GM19025 (cell line): ENCODE data around the gene MIX23.

ENCODE experiments used
- ATAC-seq: cut with Tn5 transposase; IDR thresholded peaks from one replicate; pipeline ENCODE4 v1.9.1; 2021; ENCODE audit warnings: mild to moderate bottlenecking, low read depth, moderate library complexity; ENCODE audit not compliant: unreplicated experiment

MIX23 gene

DNA sequence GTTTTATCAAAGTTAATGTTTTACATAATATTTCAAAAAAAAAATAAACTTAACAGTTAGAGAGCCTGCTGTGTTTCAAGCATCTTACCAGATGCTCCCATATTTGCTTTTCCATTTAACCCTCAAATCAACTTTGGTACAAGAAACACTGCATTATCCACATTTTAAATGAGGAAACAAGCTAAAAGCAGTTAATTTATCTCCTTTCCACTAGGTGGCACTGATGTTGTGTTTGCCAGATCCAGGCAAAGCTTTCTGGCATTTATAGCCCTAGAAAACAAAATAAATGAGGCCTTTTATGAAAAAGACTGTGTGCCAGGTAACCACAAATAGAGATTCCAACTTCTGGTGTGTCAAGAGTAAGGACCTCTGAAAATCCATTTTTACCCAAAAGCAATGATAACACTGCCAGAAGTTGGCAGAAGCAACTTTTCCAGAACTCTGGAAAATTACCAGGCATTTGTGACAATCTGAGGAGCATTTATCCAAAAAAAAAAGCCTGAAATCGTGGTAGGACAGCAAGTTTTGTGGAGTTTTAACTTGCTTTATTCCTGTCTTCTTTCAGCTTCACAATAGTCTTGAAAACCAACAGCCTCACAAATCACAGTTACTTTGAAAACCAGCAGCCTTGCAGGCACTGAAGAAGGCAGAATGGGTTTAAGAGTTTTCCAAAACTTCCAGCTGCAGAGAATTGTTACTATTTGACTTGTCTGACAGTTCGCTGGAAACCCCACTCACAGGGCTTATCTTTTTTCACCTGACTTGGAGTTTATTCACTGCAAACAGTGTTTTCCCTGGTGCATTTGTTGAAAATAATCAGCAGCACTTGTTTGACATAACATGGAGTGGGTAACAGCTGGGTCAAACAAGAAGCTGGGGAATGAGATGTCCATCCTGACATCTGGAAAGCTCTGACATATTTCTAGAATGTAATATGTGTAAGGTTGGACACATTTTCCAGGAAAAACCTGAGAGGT lies 10.1 kb upstream of the MIX23 start:
- ATAC-seq = no peak

GRCh38 chr3:122391681-122392446 lies 8.8 kb upstream of the MIX23 start:
- ATAC-seq = no peak

DNA sequence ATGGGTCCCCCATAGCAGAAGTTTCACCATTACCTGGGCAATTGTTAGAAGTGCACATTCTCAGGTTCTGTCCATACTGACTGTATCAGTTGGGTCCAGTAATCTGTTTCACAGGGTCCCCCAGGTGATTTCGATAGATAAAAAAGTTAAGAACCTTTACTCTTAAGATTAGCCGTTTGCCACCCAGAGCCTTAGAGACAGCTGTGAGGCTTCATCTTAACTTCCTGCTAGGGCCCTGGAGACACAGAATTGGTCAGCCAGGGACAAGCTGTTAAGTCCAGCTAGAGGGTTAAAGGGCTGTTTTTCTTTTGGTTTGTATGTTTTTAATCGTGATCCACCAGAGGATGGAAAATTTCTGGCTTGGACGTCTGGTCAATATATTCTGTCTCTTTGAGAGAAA lies 7.6 kb upstream of the MIX23 start:
- ATAC-seq = no peak

DNA sequence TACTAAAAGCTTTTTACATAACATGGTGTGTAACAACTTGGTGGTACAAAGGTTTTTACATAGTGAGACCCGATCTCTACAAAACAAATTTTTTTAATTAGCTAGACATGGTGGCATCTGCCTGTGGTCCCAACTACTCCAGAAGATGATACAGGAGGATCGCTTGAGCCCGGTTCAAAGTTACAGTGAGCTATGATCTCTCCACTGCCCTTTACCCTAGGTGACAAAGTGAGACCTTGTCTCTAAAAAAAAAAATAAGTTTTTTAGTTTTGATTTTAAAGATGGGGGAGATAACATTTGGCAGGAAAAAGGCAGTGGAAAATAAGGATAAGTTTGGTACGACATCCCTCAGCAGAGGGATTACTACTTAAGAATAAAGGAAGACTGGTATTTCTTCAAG lies 6.9 kb upstream of the MIX23 start:
- no peak for ATAC-seq

- ATAC-seq = no peak
Measured at GRCh38 chr3:122389197-122389596, 6.2 kb upstream of the MIX23 start.

GRCh38 chr3:122387709-122388108 lies 4.7 kb upstream of the MIX23 start:
- ATAC-seq = no peak

GRCh38 chr3:122383771-122384697 lies 1.0 kb upstream of the MIX23 start, which contains the start of gene FAM162A:
FAM162A (plus strand) TSS chr3:122384182; CDS start chr3:122384266, 84 bp downstream.
- peak; percentile 91 for ATAC-seq

GRCh38 chr3:122377975-122378374 lies 5.1 kb downstream of the MIX23 start:
- ATAC-seq = no peak

GRCh38 chr3:122374034-122374433 lies 9.0 kb downstream of the MIX23 start:
- no peak for ATAC-seq

DNA sequence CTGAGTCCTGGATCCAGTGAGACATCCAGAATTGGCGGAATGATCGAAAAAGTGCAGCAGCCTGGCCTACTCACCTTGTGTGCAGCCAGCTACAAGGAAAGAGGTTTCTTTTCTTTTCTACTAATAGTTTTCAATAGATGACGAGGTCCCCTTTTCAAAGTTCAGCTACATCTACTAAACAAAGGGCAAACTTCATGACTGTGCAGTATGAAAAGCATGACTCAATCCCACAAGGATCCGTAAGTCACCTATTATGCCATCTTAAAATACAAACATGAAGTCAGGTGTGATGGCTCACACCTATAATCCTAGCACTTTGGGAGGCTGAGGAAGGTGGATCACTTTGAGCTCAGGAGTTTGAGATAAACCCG lies 16.7 kb downstream of the MIX23 start:
- ATAC-seq = no peak

DNA sequence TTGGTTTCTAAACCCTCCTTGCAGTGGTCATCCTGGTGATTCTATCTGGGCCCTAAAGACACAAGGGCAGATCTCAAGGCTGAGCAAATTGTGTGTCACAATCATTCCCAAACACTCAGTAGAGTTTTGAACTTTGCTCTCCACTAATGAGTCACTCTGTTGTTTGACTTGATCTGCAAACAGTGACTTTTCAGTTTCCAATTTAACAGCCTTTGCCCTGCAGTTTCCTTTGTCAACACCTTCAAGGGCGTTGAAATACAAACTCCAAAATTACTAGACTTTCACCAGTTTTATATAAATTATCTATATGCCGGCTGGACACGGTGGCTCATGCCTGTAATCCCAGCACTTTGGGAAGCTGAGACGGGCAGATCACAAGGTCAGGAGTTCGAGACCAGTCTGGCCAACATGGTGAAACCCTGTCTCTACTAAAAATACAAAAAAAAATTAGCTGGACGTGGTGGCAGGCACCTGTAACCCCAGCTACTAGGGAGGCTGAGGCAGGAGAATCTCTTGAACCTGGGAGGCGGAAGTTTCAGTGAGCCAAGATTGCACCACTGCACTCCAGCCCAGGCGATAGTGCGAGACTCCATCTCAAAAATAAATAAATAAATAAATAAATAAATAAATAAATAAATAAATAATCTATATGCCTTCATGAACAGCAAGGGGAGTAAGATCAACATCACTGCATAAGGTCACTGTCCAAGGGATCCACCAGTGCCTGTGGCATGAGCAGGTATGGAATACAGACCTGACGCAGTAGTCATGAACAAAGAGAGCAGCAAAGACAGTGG lies 17.3 kb downstream of the MIX23 start:
- peak; percentile 80 for ATAC-seq

GRCh38 chr3:122365073-122365472 lies 18.0 kb downstream of the MIX23 start:
- peak; percentile 55 for ATAC-seq

DNA sequence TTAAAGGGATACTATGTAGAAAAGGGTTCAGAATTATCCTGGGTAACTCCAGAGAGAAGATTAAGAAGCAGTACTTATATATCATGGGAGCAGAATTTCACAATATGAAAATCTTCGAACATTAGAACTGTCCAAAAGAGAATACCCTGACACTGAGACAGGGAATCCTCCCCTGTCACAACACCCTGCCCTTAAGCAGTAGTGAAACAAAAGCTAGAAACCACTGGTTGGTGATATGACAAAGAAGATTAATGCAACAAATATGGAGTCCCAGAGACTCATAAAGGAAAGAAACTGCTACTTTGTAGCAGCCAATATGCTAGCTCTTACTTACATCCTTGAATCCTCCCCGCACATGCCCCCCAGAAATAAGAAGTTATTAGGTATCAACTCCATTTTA lies 18.5 kb downstream of the MIX23 start:
- no peak for ATAC-seq

DNA sequence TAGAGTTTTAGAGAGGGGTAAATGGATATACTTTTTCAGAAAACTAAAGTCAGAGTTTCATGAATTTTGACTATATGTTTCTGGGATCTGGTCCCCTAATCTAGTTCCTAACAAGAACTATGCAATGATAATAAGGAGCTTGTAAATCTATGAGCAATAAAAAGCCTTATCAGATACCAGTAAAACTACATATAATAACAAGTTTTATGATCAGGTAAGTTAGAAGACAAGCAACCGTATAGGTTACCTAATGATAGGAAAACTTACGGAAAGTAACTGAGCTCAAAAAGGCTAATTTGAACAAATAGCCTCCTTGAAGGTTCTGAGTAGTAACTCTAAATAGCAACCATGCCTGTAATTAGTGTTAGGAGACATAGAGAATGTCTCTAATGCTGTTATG lies 21.0 kb downstream of the MIX23 start:
- ATAC-seq = no peak

GRCh38 chr3:122358703-122359032 lies 24.4 kb downstream of the MIX23 start:
- ATAC-seq = no peak

- no peak for ATAC-seq
Measured at GRCh38 chr3:122357828-122358702, 25.0 kb downstream of the MIX23 start.

DNA sequence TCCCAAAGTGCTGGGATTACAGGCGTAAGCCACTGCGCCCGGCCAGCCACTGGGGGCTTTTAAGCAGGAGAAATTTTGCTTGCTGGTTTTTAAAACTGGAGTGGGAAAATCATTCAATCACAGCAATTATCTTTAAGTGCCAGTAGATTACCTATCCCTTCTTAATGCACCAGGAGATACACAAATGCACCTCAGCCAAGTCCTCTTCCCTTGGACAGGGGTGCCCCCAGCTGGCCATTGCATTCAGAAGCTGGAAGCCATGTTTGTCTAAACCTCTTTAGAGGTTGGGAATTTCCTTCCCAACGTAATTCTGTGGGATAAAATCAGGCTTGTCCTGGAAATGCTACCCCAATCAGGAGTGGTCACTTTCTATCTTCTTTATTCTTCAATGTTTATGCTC lies 26.6 kb downstream of the MIX23 start:
- no peak for ATAC-seq

GRCh38 chr3:122355612-122356011 lies 27.4 kb downstream of the MIX23 start:
- no peak for ATAC-seq

- ATAC-seq = no peak
Measured at GRCh38 chr3:122353893-122354401, 29.1 kb downstream of the MIX23 start.
